Activated CD8-positive, alpha-beta memory T cell treated with anti-CD3 and anti-CD28 coated beads for 1 hour (primary cell): ENCODE data around the gene CD34.
"Not testable (repeated sequence)": the region's sequence is repeated elsewhere in the genome, so short reads cannot be mapped to it uniquely, and the experiment has no call there.

Experiments
- DNase-seq, 2 donors: peaks; one replicate each; pipeline ENCODE4 v3.0.0-alpha.2; 2020; ENCODE audit warnings: low read depth in 1 of 2; ENCODE audit errors: extremely low read depth in 1 of 2

CD34 gene

GRCh38 chr1:207910591-207911354, at the start of gene CD34:
TSS of gene CD34 (minus strand) at chr1:207911125. CDS start at chr1:207911080, 45 bp downstream.
- no peak for DNase-seq

- no peak for DNase-seq
Observed at GRCh38 chr1:207960346-207960745, 49.4 kb upstream of the CD34 start.

- no peak for DNase-seq
Observed at GRCh38 chr1:207959910-207960309, 49.0 kb upstream of the CD34 start.

- DNase-seq = no peak
Observed at GRCh38 chr1:207959141-207959825, 48.4 kb upstream of the CD34 start.

GRCh38 chr1:207958376-207959139, 47.6 kb upstream of the CD34 start:
- no peak for DNase-seq

GRCh38 chr1:207956986-207957385, 46.1 kb upstream of the CD34 start:
- DNase-seq = no peak

GRCh38 chr1:207954104-207954503, 43.2 kb upstream of the CD34 start:
- DNase-seq = no peak

- DNase-seq = no peak
Observed at GRCh38 chr1:207952617-207953542, 42.0 kb upstream of the CD34 start.

- no peak for DNase-seq
Observed at GRCh38 chr1:207951652-207952051, 40.7 kb upstream of the CD34 start.

- no peak for DNase-seq
Observed at GRCh38 chr1:207950750-207951149, 39.8 kb upstream of the CD34 start.

- no peak for DNase-seq
Observed at GRCh38 chr1:207949571-207950195, 38.8 kb upstream of the CD34 start.

- no peak for DNase-seq
Observed at GRCh38 chr1:207948536-207949250, 37.8 kb upstream of the CD34 start.

- no peak for DNase-seq
Observed at GRCh38 chr1:207946756-207947155, 35.8 kb upstream of the CD34 start.

- no peak for DNase-seq
Observed at GRCh38 chr1:207944571-207944970, 33.6 kb upstream of the CD34 start.

- DNase-seq = not testable (repeated sequence)
Observed at GRCh38 chr1:207942337-207942741, 31.4 kb upstream of the CD34 start.

GRCh38 chr1:207941665-207942064, 30.7 kb upstream of the CD34 start:
- no peak for DNase-seq

- DNase-seq = no peak
Observed at GRCh38 chr1:207938016-207938415, 27.1 kb upstream of the CD34 start.

GRCh38 chr1:207937204-207937603, 26.3 kb upstream of the CD34 start:
- no peak for DNase-seq

- no peak for DNase-seq
Observed at GRCh38 chr1:207935166-207935583, 24.2 kb upstream of the CD34 start.
